HG03565 (cell line): Measurements from ENCODE around the gene EDRF1.

ENCODE experiments used
- ATAC-seq: cut with Tn5 transposase; IDR thresholded peaks from one replicate; pipeline ENCODE4 v1.9.1; 2021; ENCODE audit warnings: mild to moderate bottlenecking, moderate library complexity; ENCODE audit not compliant: unreplicated experiment

EDRF1 gene

GRCh38 chr10:125783957-125784356, 64.4 kb downstream of the EDRF1 start:
- ATAC-seq: peak; percentile 73

- ATAC-seq: no peak
These were observed 66.3 kb downstream of the EDRF1 start for GRCh38 chr10:125785791-125786190.

- ATAC-seq: no peak
These were observed 68.9 kb downstream of the EDRF1 start for GRCh38 chr10:125788156-125789034.

- no peak for ATAC-seq
These were observed 73.1 kb downstream of the EDRF1 start for GRCh38 chr10:125792342-125793300.

- ATAC-seq: no peak
These were observed 75.6 kb downstream of the EDRF1 start for GRCh38 chr10:125795128-125795527.

GRCh38 chr10:125795637-125796190, 76.2 kb downstream of the EDRF1 start:
- no peak for ATAC-seq

- no peak for ATAC-seq
These were observed 77.9 kb downstream of the EDRF1 start for GRCh38 chr10:125797424-125797823.

GRCh38 chr10:125797994-125798662, 78.6 kb downstream of the EDRF1 start:
- ATAC-seq: no peak

- no peak for ATAC-seq
These were observed 80.1 kb downstream of the EDRF1 start for GRCh38 chr10:125799451-125800182.

- no peak for ATAC-seq
These were observed 82.1 kb downstream of the EDRF1 start for GRCh38 chr10:125801574-125801973.

GRCh38 chr10:125802131-125802530, 82.6 kb downstream of the EDRF1 start:
- ATAC-seq: no peak

GRCh38 chr10:125802739-125803138, 83.2 kb downstream of the EDRF1 start:
- ATAC-seq: no peak

- no peak for ATAC-seq
These were observed 88.5 kb downstream of the EDRF1 start for GRCh38 chr10:125808047-125808446.

GRCh38 chr10:125811251-125811650, 91.7 kb downstream of the EDRF1 start:
- ATAC-seq: no peak

- ATAC-seq: no peak
These were observed 92.7 kb downstream of the EDRF1 start for GRCh38 chr10:125812128-125812750.
